ENCODE measurements around the gene PARD6B. TPM values are rescaled to one million over a fixed set of nuclear protein-coding genes. Genes with fewer than 3 reads are reported as not detected.

Gene PARD6B
- total and polyA plus RNA-seq, 12 donors: 1.3 to 7.1 (median 3.4) TPM

- ATAC-seq: peak in 4 of 8 donors; percentile 13 to 39 (median 16)
- H3K27ac ChIP-seq: peak overlapping the region in 9 of 10 donors; percentile 33 to 89 (median 71)
- H3K9me3 ChIP-seq: no peaks in the 10 kb centered on the region
- no peak for TF ChIP-seq CTCF (IDR thresholded peaks at IDR 0.05)
- DNase-seq: no peak
- no peaks in the 10 kb centered on the region for H3K36me3 ChIP-seq
- H3K27me3 ChIP-seq: peaks cover 0 to 17% (median 3%) of the 10 kb centered on the region in 7 donors
- peak overlapping the region; percentile 50 to 93 (median 84) for H3K4me3 ChIP-seq
- 33 to 34% methylated on average over 21 of the region's 21 CpGs for WGBS, 2 donors
- intact Hi-C loops (cut with DNase I): loop anchor here in 2 of 10 donors (5.0 to 10.0 kb wide), 2 partner anchors 68 to 135 kb away; no protein-coding TSS in a partner anchor
- H3K4me1 ChIP-seq: peaks cover 1 to 42% (median 25%) of the 10 kb centered on the region in 9 donors
Observed at GRCh38 chr20:50729901-50730764, 1.2 kb upstream of the PARD6B start.

GRCh38 chr20:50730765-50731054, 670 bp upstream of the PARD6B start:
- H3K9me3 ChIP-seq: no peaks in the 10 kb centered on the region
- no peak for TF ChIP-seq CTCF (IDR thresholded peaks at IDR 0.05)
- H3K36me3 ChIP-seq: no peaks in the 10 kb centered on the region
- H3K27me3 ChIP-seq: peaks cover 0 to 17% (median 3%) of the 10 kb centered on the region in 7 donors
- 0 to 1% methylated on average over 35 of the region's 35 CpGs for WGBS, 2 donors
- ATAC-seq: peak in 2 of 8 donors; percentile 3 to 87
- no peak for DNase-seq
- intact Hi-C loops (cut with DNase I): loop anchor here in 2 of 10 donors (5.0 to 10.0 kb wide), 2 partner anchors 68 to 136 kb away; no protein-coding TSS in a partner anchor
- peaks cover 0 to 36% (median 21%) of the 10 kb centered on the region in 9 donors for H3K4me1 ChIP-seq
- peak overlapping the region in 9 of 10 donors; percentile 33 to 89 (median 71) for H3K27ac ChIP-seq
- H3K4me3 ChIP-seq: peak overlapping the region; percentile 50 to 93 (median 84)

- DNase-seq (no peak), ATAC-seq (peak in 1 of 8 donors; percentile 2)
- Histone ChIP-seq H3K4me1 (peaks cover 0 to 35% (median 21%) of the 10 kb centered on the region in 9 donors), H3K4me3 (peak overlapping the region; percentile 50 to 93 (median 84)), H3K9me3 (no peaks in the 10 kb centered on the region), H3K27me3 (peaks cover 0 to 17% (median 3%) of the 10 kb centered on the region in 7 donors), H3K27ac (peak overlapping the region; percentile 59 to 89 (median 82)), H3K36me3 (no peaks in the 10 kb centered on the region)
- no peak for TF ChIP-seq CTCF (IDR thresholded peaks at IDR 0.05)
- WGBS, 2 donors: 8 to 11% methylated on average over 29 of the region's 29 CpGs
- intact Hi-C loops (cut with DNase I): loop anchor here in 2 of 10 donors (5.0 to 10.0 kb wide), 2 partner anchors 70 to 137 kb away; no protein-coding TSS in a partner anchor
Observed at GRCh38 chr20:50731930-50732690, 730 bp downstream of the PARD6B start.

Data from heart right ventricle (tissue), 16 donors.